Activated T-helper 1 cell treated with anti-CD3 and anti-CD28 coated beads, Interleukin-2, amount 50 U/mL, for 16 hours (primary cell): ENCODE results near the gene PABPC1L.

Experiments used
- DNase-seq, 2 donors: peaks; one replicate each; pipeline ENCODE4 v3.0.0-alpha.2; 2020; ENCODE audit warnings: low read depth in 1 of 2, low spot score in 1 of 2

Gene PABPC1L

GRCh38 chr20:44942264-44942973 is 32.6 kb downstream of the PABPC1L start:
- no peak for DNase-seq

GRCh38 chr20:44943828-44944227 is 34.0 kb downstream of the PABPC1L start:
- no peak for DNase-seq

- no peak for DNase-seq
These were observed 35.4 kb downstream of the PABPC1L start for GRCh38 chr20:44945261-44945660.

GRCh38 chr20:44946271-44946852 is 36.5 kb downstream of the PABPC1L start:
- no peak for DNase-seq

- no peak for DNase-seq
These were observed 38.2 kb downstream of the PABPC1L start for GRCh38 chr20:44948107-44948506.

GRCh38 chr20:44948513-44948912 is 38.7 kb downstream of the PABPC1L start:
- DNase-seq = no peak

- DNase-seq = no peak
These were observed 40.5 kb downstream of the PABPC1L start for GRCh38 chr20:44950368-44950767.

- no peak for DNase-seq
These were observed 42.9 kb downstream of the PABPC1L start for GRCh38 chr20:44952731-44953130.

GRCh38 chr20:44954211-44954610 is 44.4 kb downstream of the PABPC1L start:
- no peak for DNase-seq

GRCh38 chr20:44955270-44955669 is 45.4 kb downstream of the PABPC1L start:
- no peak for DNase-seq

- DNase-seq = no peak
These were observed 46.5 kb downstream of the PABPC1L start for GRCh38 chr20:44956410-44956809.

GRCh38 chr20:44958276-44958675 is 48.4 kb downstream of the PABPC1L start:
- no peak for DNase-seq

- no peak for DNase-seq
These were observed 49.3 kb downstream of the PABPC1L start for GRCh38 chr20:44959082-44959637.

- DNase-seq = peak in 1 of 2 donors; percentile 53
These were observed 49.8 kb downstream of the PABPC1L start for GRCh38 chr20:44959638-44960102.

- peak; percentile 88 to 93 for DNase-seq
These were observed 50.4 kb downstream of the PABPC1L start, which contains the start of gene TOMM34 for GRCh38 chr20:44960103-44960852. Gene TOMM34 (minus strand): TSS chr20:44960397. CDS start chr20:44960333, 64 bp downstream.

- no peak for DNase-seq
These were observed 51.4 kb downstream of the PABPC1L start for GRCh38 chr20:44961011-44961869.

GRCh38 chr20:44961870-44962267 is 52.0 kb downstream of the PABPC1L start:
- DNase-seq = no peak

GRCh38 chr20:44962483-44962882 is 52.6 kb downstream of the PABPC1L start:
- no peak for DNase-seq

- no peak for DNase-seq
These were observed 53.7 kb downstream of the PABPC1L start for GRCh38 chr20:44963325-44964215.

GRCh38 chr20:44965651-44966029 is 55.8 kb downstream of the PABPC1L start:
- DNase-seq = no peak
